Frontal cortex (tissue), 4 donors: ENCODE results near the gene CCDC92. TPM values are rescaled to one million over a fixed set of nuclear protein-coding genes. Genes with fewer than 3 reads are reported as not detected.
A peak's percentile ranks its signal among the peaks of the same experiment; 100 is the strongest.

Experiments
- DNase-seq, 2 donors: peaks; one replicate each; pipeline ENCODE4 v3.0.0; 2012; ENCODE audit warnings: low spot score in 2 of 2
- FAIRE-seq: peaks from 2 replicates; lab custom pipeline; 2012; peaks lifted over from hg19 to GRCh38; lab: Jason Lieb, UNC
- total RNA-seq: library from RNA; depleted of rRNA; stranded (reverse); fragments of >200 nt; gene quantifications from one replicate; pipeline ENCODE4 v1.2.3, GENCODE V29; 2014
- donor health status: control.
- donor health status: control.
- donor health status: control.

CCDC92 gene
- 14.7 TPM for total RNA-seq

GRCh38 chr12:123972457-123973401, at the start of gene CCDC92, which contains the start of gene ZNF664:
CCDC92 (minus strand) TSS chr12:123972831; CDS start chr12:123944305, 28,526 bp downstream.
ZNF664 (plus strand) TSS chr12:123973215; CDS start chr12:124012145, 38,930 bp downstream.
- DNase-seq, result peak; percentile 94 to 97
- no peak for FAIRE-seq

- DNase-seq (no peak), FAIRE-seq (no peak)
Observed at GRCh38 chr12:124022161-124022560, 49.5 kb upstream of the CCDC92 start.

GRCh38 chr12:124021007-124021406, 48.4 kb upstream of the CCDC92 start:
- FAIRE-seq (no peak), DNase-seq (no peak)

- FAIRE-seq (no peak), DNase-seq (no peak)
Observed at GRCh38 chr12:124020514-124020949, 47.9 kb upstream of the CCDC92 start.

GRCh38 chr12:124019115-124019514, 46.5 kb upstream of the CCDC92 start:
- DNase-seq (no peak), FAIRE-seq (no peak)

- no peak for FAIRE-seq
- no peak for DNase-seq
Observed at GRCh38 chr12:124018539-124018938, 45.9 kb upstream of the CCDC92 start.

GRCh38 chr12:124017064-124017463, 44.4 kb upstream of the CCDC92 start:
- DNase-seq (no peak), FAIRE-seq (no peak)

- no peak for DNase-seq
- FAIRE-seq, result no peak
Observed at GRCh38 chr12:124015494-124016461, 43.1 kb upstream of the CCDC92 start.

GRCh38 chr12:124013073-124013472, 40.4 kb upstream of the CCDC92 start:
- FAIRE-seq (no peak), DNase-seq (no peak)

GRCh38 chr12:124011435-124012115, 38.9 kb upstream of the CCDC92 start:
- FAIRE-seq, result no peak
- no peak for DNase-seq

GRCh38 chr12:124010687-124011086, 38.1 kb upstream of the CCDC92 start:
- no peak for FAIRE-seq
- no peak for DNase-seq

- FAIRE-seq (no peak), DNase-seq (no peak)
Observed at GRCh38 chr12:124009781-124010180, 37.1 kb upstream of the CCDC92 start.

GRCh38 chr12:124008595-124008994, 36.0 kb upstream of the CCDC92 start:
- DNase-seq, result no peak
- no peak for FAIRE-seq

- DNase-seq (no peak), FAIRE-seq (no peak)
Observed at GRCh38 chr12:124007826-124008570, 35.4 kb upstream of the CCDC92 start.

GRCh38 chr12:124006846-124007713, 34.4 kb upstream of the CCDC92 start:
- no peak for DNase-seq
- FAIRE-seq, result no peak

- DNase-seq (no peak), FAIRE-seq (no peak)
Observed at GRCh38 chr12:124006085-124006845, 33.6 kb upstream of the CCDC92 start.

- FAIRE-seq, result no peak
- no peak for DNase-seq
Observed at GRCh38 chr12:124004233-124004875, 31.7 kb upstream of the CCDC92 start.
